Measurements from ENCODE around the gene OBSCN.
"Not testable (repeated sequence)": the region's sequence is repeated elsewhere in the genome, so short reads cannot be mapped to it uniquely, and the experiment has no call there.

The OBSCN gene

GRCh38 chr1:228172591-228173527 is 35.0 kb upstream of the OBSCN start:
- DNase-seq = no peak

DNA sequence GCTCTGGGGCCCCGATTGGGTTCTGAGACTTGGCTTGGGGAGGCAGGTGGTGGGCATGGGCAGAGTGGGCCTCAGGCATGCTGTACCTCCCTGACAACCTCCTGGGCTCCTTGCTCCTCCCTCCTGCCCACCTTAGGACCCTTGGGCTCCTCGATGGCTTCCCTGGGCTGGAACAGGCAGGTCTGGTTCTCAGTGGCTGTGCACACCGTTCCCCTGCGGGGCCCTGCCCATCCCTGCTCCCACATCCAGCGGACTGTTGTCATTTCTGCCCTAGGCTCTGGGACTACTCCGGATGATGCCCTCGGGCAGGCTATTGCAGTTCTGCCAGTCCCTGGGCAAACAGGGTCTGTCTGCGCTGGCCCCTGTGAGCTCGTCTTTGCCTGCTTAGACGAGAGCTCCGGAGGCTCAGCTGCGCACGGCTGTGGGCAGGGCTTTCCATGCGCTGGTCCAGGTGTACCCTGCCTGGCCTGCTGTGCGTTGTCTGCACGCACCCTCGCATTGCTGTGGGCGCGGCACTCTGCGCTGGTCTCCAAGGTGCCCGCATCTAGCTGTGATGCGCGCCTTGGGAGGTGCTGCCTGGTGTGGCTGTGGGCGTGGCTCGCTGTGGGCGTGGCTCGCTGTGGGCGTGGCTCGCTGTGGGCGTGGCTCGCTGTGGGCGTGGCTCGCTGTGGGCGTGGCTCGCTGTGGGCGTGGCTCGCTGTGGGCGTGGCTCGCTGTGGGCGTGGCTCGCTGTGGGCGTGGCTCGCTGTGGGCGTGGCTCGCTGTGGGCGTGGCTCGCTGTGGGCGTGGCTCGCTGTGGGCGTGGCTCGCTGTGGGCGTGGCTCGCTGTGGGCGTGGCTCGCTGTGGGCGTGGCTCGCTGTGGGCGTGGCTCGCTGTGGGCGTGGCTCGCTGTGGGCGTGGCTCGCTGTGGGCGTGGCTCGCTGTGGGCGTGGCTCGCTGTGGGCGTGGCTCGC is 34.0 kb upstream of the OBSCN start:
- not testable (repeated sequence) for DNase-seq

DNA sequence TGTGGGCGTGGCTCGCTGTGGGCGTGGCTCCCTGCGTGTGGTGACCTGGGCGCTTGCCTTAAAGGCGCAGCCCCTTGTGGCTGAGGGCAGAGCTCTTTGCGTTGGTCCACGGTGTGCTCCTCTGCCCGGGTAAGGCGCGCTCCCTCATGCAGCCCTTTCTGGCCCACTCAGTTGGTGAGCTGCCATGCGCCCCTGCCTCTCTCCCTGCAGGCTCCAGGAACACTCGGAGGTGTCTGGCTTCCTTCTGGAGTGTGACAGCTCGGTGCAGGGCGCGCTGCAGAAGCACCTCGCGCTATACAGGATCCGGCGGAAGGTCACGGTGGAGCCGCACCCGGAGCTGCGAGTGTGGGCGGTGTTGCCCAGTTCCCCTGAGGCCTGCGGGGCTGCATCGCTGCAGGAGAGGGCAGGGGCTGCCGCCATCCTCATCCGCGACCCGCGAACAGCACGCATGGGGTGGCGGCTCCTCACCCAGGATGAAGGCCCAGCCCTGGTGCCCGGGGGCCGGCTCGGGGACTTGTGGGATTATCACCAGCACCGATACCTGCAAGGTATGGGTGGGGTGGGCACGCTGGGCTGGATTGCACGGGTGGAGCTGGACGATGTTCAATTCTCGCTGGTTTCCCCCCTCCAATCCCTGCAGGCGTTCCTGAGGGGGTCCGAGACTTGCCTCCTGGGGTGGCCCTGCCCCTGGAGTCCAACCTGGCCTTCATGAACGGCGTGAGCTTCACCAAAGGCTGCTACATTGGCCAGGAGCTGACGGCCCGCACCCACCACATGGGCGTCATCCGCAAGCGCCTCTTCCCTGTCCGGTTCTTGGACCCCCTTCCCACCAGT is 33.1 kb upstream of the OBSCN start:
- DNase-seq = no peak

DNA sequence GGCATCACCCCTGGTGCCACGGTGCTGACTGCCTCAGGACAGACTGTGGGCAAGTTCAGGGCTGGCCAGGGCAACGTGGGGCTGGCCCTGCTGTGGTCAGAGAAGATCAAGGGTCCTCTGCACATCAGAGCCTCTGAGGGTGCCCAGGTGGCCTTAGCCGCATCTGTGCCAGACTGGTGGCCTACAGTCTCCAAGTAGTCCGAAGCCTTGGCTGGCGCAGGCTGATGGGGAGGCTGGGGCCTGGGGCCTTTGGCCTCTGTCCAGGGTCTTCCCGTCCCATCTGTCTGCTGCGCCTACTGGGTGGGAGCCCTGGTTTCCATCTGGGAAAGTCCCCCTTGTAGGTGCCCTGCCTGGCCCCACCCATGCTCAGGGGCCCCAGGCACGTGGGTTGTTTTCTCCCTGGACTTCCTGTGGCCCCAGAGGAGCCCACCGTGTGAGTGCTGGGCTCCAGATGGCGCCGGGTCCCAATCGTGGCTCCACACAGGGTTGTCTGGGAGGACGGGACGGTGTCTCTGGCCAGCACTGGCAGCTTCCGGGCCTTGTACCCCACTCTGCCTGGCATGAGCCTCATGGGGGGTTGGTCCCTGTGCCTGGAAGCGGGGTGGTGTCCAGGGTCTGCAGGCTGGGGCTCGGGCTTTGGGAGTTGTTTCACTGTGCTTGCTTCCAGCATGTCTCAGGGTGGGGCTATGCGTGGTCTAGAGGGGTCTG is 32.4 kb upstream of the OBSCN start:
- DNase-seq = no peak

DNA sequence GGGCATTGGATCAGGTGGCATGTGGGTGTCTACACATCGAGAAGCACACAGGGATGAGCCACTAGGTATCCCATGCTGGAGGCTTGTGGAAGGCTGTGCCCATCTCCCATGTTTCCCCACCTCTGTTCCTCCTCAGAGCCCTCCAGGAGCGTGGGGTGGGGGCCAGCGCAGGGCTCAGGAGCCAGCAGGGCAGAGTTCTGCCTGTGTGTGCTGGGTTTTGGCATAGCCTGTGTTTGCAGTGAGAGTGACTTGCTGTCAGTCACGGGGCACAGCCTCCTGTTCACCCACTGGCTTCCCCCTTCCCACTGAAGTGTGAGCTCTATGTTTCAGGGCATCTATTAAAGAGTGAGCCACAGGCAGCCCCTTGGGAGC is 31.8 kb upstream of the OBSCN start:
- no peak for DNase-seq

DNA sequence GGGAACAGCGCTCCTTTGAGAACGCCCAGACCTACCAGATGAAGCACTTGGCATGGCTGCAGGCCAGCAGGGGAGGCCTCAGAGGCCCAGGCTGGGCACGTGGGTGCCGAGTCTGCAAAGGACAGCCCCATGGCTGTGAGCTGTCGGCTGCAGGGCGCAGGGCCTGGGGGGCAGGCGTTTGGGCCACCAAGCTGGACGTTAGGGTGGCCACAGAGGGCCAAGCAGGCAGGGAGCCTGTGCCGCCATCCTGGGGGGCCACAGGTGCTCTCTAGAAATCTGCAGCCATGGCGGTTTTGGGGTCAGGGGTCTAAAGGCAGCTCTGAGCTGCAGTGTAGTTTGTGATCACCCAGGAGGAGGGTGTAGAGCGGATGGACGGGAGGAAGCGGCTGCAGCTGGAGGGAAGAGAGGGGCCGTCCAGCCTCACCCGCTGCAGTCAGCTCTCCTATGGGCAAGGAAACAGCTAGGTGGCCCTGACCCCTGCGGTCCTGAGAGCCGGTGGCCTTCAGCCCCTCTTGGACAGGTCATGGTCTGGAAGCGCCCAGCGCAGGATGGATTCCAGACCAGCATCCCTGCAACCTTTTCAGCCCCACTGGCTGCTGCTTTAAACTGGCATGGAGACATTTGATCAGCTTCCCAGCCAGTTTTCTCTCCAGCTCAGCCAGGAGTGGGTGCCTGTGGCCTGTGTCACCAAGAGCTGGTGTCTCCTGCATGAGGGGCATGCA is 31.2 kb upstream of the OBSCN start:
- DNase-seq = no peak

DNA sequence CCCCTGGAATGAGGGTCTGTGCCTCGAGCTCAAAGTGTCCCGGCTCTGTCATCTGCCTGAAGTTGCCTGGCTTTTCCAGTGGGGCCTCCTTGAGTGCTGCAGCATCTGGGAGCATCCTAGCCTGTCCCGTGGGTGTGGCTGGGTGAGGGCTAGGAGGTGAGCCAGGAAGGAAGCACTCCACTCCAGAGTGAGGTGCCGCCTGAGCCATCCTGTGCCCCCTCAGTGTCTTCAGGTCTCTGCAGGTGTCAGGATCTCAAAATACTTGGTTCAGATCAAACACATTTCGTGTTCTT is 30.7 kb upstream of the OBSCN start:
- DNase-seq = no peak

GRCh38 chr1:228177721-228178710 is 29.8 kb upstream of the OBSCN start:
- DNase-seq = no peak

DNA sequence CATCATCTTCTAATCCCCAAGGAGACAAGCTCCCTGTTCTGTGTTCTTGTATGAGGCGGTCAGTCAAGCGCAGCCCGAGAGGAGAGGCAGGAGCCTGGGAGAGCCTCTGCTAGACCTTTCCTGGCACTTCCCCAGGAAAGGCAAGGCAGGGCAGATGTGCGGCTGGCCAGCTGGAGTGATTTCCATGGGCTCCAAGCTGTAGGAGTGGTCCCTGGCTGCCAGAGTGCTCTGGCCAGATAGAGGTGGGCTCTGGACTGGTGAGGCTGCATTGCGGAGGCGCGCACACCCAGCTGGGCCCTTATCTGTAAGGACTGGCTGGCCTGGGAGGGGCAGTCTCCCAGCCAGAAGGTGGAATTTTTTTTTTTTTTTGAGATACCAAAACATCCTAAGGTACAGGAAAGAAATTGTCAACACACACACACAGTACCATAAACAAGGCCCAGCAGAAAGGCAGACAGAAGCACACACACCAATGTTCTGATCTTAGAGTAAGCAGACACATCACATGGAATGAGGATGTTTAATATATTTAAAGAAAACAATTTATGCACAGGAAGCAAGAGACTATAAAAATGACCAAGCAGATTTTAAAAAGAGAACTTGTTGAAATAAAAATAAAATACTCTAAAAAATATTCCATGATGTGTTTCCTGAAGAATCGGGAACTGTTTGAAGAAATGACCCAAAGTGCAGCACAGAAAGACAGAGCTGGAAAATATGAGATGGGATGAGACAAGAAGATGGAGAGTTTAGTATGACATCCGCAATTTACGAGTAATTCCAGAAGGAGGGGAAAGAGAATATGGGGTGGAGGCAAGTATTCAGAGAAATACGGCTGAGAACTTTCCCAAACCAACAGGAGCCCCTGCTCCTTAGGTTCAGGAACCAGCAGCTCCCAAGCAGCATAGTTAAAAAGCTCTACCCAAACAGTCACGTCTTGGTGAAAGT is 28.8 kb upstream of the OBSCN start:
- no peak for DNase-seq

DNA sequence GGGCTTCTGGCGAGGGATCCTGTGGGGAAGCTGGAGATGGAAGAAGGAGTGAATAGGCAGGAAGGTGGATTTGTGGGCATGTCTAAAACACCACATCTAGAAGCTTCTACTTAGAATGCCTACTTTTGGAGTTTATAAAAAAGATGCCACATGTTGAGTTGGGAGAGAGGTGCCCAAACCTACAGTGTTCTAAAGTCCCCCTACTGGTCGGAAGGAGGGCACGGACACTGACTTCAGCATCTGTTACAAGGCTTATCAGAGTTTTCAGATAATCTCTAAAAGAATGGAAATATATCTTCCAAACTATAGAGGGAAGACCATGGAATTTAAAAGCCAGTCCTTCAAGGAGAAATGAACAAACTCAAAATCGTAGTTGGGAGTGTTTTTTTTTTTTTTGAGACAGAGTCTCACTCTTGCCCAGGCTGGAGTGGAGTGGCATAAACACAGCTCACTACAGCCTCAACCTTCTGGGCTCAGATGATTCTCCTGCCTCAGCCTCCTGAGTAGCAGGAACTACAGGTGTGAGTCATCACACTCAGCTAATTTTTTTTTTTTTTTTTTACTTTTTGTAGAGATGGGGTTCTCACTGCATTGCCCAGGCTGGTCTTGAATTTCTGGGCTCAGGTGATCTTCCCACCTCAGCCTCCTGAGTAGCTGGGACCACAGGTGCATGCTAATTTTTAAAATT is 27.4 kb upstream of the OBSCN start:
- DNase-seq = no peak

GRCh38 chr1:228180959-228181644 is 26.7 kb upstream of the OBSCN start:
- DNase-seq = no peak

DNA sequence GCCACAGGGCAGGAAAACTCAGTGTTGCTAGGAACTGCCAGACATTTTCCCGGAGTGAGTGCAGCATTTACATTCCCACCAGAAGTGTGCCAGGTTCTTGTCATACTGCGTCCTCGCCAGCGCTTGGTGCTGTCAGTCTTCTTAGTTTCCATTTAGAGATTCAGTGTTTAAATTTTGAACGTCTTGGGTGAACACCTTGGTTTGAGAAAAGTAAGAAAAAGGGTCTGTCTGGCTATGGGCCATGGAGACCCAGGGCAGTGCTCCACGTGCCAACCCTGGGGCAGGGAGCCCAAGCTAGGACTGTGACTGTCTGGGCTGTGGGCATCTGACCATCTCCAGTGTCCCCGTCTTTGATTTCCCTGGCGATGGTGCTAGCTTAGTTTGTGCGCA is 26.2 kb upstream of the OBSCN start:
- no peak for DNase-seq

DNA sequence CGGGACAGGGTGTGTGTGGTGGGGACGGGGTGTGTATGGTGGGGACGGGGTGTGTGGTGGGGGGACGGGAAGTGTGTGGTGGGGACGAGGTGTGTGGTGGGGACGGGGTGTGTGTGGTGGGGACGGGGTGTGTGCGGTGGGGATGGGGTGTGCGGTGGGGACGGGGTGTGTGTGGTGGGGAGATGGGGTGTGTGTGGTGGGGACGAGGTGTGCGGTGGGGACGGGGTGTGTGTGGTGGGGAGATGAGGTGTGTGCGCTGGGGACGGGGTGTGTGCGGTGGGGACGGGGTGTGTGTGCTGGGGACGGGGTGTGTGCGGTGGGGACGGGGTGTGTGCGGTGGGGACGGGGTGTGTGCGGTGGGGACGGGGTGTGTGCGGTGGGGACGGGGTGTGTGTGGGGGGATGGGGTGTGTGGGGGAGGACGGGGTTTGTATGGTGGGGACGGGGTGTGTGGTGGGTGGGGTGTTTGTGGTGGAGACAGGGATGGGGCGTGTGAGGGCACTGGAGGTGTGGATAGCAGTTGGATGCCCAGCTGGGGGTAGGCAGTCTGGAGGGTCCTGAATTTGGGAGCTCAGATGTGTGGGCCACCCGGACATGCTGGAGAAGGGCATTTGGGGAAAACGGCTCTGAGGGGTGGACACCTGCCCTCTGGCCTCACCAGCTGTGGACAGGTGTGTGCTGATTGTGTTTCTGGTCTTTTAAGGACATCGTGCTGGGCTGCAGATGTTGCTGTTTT is 25.4 kb upstream of the OBSCN start:
- no peak for DNase-seq

- no peak for DNase-seq
Measured at GRCh38 chr1:228184152-228184551, 23.7 kb upstream of the OBSCN start.

- peak; percentile 50 for DNase-seq
Measured at GRCh38 chr1:228185641-228185965, 22.2 kb upstream of the OBSCN start.

- not testable (repeated sequence) for DNase-seq
Measured at GRCh38 chr1:228188249-228188648, 19.6 kb upstream of the OBSCN start.

- no peak for DNase-seq
Measured at GRCh38 chr1:228190182-228190581, 17.7 kb upstream of the OBSCN start.
